DND-41 (cell line): ENCODE data around the gene DGKG.

ENCODE experiments used
- EZH2 ChIP-seq: IDR thresholded peaks from 3 replicates; pipeline ENCODE4 v1.6.1; 2012; ENCODE audit warnings: borderline replicate concordance, low read depth, mild to moderate bottlenecking, moderate library complexity, low read length, inconsistent platforms; ENCODE audit not compliant: severe bottlenecking
- TF ChIP-seq, protein P1 (sequence below): IDR thresholded peaks from 2 replicates; pipeline ENCODE4 v1.5.1; 2012; ENCODE audit warnings: borderline replicate concordance, low read length, moderate library complexity, mild to moderate bottlenecking; ENCODE audit not compliant: poor library complexity, severe bottlenecking; ENCODE audit errors: extremely low read depth

DNA sequence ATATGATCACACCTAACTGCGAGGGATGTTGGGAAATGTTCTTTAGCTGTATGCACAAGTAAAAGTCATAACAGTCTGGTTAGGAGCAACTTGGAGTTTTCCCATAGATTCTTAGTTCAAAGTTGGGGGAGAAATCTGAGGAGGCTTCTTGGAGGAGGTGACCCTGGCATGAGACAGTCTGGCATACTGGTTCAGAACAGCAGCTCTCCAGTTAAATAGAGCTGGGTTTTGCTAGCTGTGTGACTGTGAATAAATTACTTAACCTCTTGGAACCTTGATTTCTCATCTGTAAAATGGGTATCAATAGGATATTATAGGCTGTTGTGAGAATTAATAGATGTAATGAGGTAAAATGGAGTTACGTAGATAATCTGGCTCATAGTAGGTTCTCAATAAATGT, 49.1 kb upstream of the DGKG start:
- TF ChIP-seq EZH2 = no peak
- TF ChIP-seq, protein P1, sequence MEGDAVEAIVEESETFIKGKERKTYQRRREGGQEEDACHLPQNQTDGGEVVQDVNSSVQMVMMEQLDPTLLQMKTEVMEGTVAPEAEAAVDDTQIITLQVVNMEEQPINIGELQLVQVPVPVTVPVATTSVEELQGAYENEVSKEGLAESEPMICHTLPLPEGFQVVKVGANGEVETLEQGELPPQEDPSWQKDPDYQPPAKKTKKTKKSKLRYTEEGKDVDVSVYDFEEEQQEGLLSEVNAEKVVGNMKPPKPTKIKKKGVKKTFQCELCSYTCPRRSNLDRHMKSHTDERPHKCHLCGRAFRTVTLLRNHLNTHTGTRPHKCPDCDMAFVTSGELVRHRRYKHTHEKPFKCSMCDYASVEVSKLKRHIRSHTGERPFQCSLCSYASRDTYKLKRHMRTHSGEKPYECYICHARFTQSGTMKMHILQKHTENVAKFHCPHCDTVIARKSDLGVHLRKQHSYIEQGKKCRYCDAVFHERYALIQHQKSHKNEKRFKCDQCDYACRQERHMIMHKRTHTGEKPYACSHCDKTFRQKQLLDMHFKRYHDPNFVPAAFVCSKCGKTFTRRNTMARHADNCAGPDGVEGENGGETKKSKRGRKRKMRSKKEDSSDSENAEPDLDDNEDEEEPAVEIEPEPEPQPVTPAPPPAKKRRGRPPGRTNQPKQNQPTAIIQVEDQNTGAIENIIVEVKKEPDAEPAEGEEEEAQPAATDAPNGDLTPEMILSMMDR = no peak
